OCI-LY7 (cell line): ENCODE measurements around the gene RSPH6A. TPM values are rescaled to one million over a fixed set of nuclear protein-coding genes. Genes with fewer than 3 reads are reported as not detected.

Experiments used
- BruUV-seq: library from RNA; stranded (reverse); fragments of 400-500 nt; replicated peaks from 2 replicates; lab custom pipeline; 2021; lab: Mats Ljungman, UMichigan
- CTCF ChIA-PET: fragments of 300-600 bp; sonication (Branson Sonifier 250); formaldehyde crosslinking; loops from one replicate; lab custom pipeline; 2022; ENCODE audit warnings: antibody characterized with exemption; ENCODE audit not compliant: unreplicated experiment; lab: Charles Lee
- POLR2A ChIA-PET: fragments of 300-600 bp; sonication (Branson Sonifier 250); formaldehyde crosslinking; loops from one replicate; lab custom pipeline; 2022; ENCODE audit warnings: antibody characterized with exemption; lab: Charles Lee
- DNase-seq: peaks from one replicate; pipeline ENCODE4 v3.0.0-alpha.2; 2015; ENCODE audit warnings: low spot score
- H2AFZ ChIP-seq: fragments of 200-600 bp; sonication (generic), shearing (Covaris generic); 2 replicates; pipeline ENCODE4 v1.6.1; 2014; ENCODE audit warnings: mild to moderate bottlenecking, antibody characterized with exemption, low read length, moderate library complexity
- H3K27ac ChIP-seq: fragments of 200-600 bp; sonication (generic); 2 replicates; pipeline ENCODE4 v1.5.1; 2014; ENCODE audit warnings: mixed run types, low read depth, mild to moderate bottlenecking, moderate library complexity, low read length, inconsistent platforms; ENCODE audit not compliant: poor library complexity, severe bottlenecking
- H3K36me3 ChIP-seq: fragments of 200-600 bp; sonication (generic); 2 replicates; pipeline ENCODE4 v1.6.1; 2014; ENCODE audit warnings: mild to moderate bottlenecking, antibody characterized with exemption, low read length, moderate library complexity, mixed read lengths; ENCODE audit not compliant: insufficient read depth
- H3K4me1 ChIP-seq: fragments of 200-600 bp; sonication (generic); 2 replicates; pipeline ENCODE4 v1.5.1; 2014; ENCODE audit warnings: mild to moderate bottlenecking, low read length; ENCODE audit not compliant: insufficient read depth, poor library complexity, severe bottlenecking
- H3K4me2 ChIP-seq: fragments of 200-600 bp; sonication (generic); 2 replicates; pipeline ENCODE4 v1.6.1; 2014; ENCODE audit warnings: mild to moderate bottlenecking, low read length
- H3K4me3 ChIP-seq: fragments of 200-600 bp; sonication (generic); 2 replicates; pipeline ENCODE4 v1.5.1; 2014; ENCODE audit warnings: mild to moderate bottlenecking, low read depth, low read length; ENCODE audit not compliant: poor library complexity, severe bottlenecking
- H3K79me2 ChIP-seq: fragments of 200-600 bp; sonication (generic); 2 replicates; pipeline ENCODE4 v1.6.1; 2016; ENCODE audit warnings: low read depth, mild to moderate bottlenecking, low read length, moderate library complexity, mixed read lengths; ENCODE audit not compliant: insufficient read depth
- H3K9me2 ChIP-seq: fragments of 200-600 bp; sonication (generic); 2 replicates; pipeline ENCODE4 v1.6.1; 2016; ENCODE audit warnings: mild to moderate bottlenecking, low read length, mixed read lengths; ENCODE audit not compliant: insufficient read depth
- H3K9me3 ChIP-seq: fragments of 200-600 bp; sonication (generic); 2 replicates; pipeline ENCODE4 v1.6.1; 2014; ENCODE audit warnings: mild to moderate bottlenecking, mixed run types, low read length, mixed read lengths
- H4K20me1 ChIP-seq: fragments of 200-600 bp; sonication (generic); 2 replicates; pipeline ENCODE4 v1.6.1; 2014; ENCODE audit warnings: mild to moderate bottlenecking, antibody characterized with exemption, low read length, moderate library complexity, mixed read lengths; ENCODE audit not compliant: insufficient read depth
- CTCF ChIP-seq: fragments of 200-600 bp; sonication (generic); conservative IDR thresholded peaks from 2 replicates; pipeline ENCODE4 v1.5.1; 2014; ENCODE audit warnings: mild to moderate bottlenecking, antibody characterized with exemption, low read length, moderate library complexity, mixed read lengths
- EZH2phosphoT487 ChIP-seq: fragments of 200-600 bp; sonication (generic); IDR thresholded peaks from 2 replicates; pipeline ENCODE4 v1.6.1; 2018; ENCODE audit warnings: low read depth, borderline replicate concordance, mild to moderate bottlenecking, mixed run types, antibody characterized with exemption, low read length, moderate library complexity, mixed read lengths
- intact Hi-C: fragments of 100-400 bp; cut with micrococcal nuclease; formaldehyde crosslinking; loops from one replicate; pipeline ENCODE4 v1.10.0; 2022; ENCODE audit not compliant: unreplicated experiment
- total RNA-seq, 2 experiments: library from RNA; depleted of rRNA in 1 of 2; stranded (reverse); fragments of >200 nt in 1 of 2; shearing (Covaris generic) in 1 of 2; gene quantifications; 2 replicates each; pipeline ENCODE4 v1.2.3, GENCODE V29; 2014 to 2022

Gene RSPH6A
- total RNA-seq, 2 experiments from 2014 or later = 0.16 to 0.72 TPM

GRCh38 chr19:45768655-45768983 is 46.5 kb downstream of the RSPH6A start:
- peak overlapping the region; percentile 61 for H3K27ac ChIP-seq
- CTCF ChIA-PET = interaction anchor here (1.3 kb wide), 1 partner anchor 31 kb away, joined by 5 read pairs; no protein-coding TSS in a partner anchor
- H4K20me1 ChIP-seq = no peaks in the 10 kb centered on the region
- no peaks in the 10 kb centered on the region for H3K9me3 ChIP-seq
- peak overlapping the region; percentile 87 for H2AFZ ChIP-seq
- H3K36me3 ChIP-seq = no peaks in the 10 kb centered on the region
- no peaks in the 10 kb centered on the region for H3K9me2 ChIP-seq
- no peak for TF ChIP-seq CTCF
- no peak for TF ChIP-seq EZH2phosphoT487
- H3K79me2 ChIP-seq = no peaks in the 10 kb centered on the region
- intact Hi-C loops = no loop called here
- no TSS peak for BruUV-seq
- peak overlapping the region; percentile 93 for H3K4me3 ChIP-seq
- peak; percentile 64 for DNase-seq
- POLR2A ChIA-PET = interaction anchor here (0.5 to 1.1 kb wide), 3 partner anchors 33 to 127 kb away, joined by 3 to 4 read pairs (median 3); no protein-coding TSS in a partner anchor
- peaks cover 32% of the 10 kb centered on the region for H3K4me1 ChIP-seq
- peak overlapping the region; percentile 100 for H3K4me2 ChIP-seq

GRCh38 chr19:45767881-45768654 is 47.0 kb downstream of the RSPH6A start:
- DNase-seq = peak; percentile 21
- Histone ChIP-seq H3K27ac (no peak overlapping the region), H3K79me2 (no peaks in the 10 kb centered on the region), H3K4me1 (peaks cover 26% of the 10 kb centered on the region), H3K4me2 (peak overlapping the region; percentile 100), H3K9me3 (no peaks in the 10 kb centered on the region), H4K20me1 (no peaks in the 10 kb centered on the region), H3K9me2 (no peaks in the 10 kb centered on the region), H3K4me3 (peak overlapping the region; percentile 93), H3K36me3 (no peaks in the 10 kb centered on the region), H2AFZ (peak overlapping the region; percentile 87)
- TF ChIP-seq EZH2phosphoT487 (no peak), CTCF (no peak)
- ChIA-PET CTCF (no interaction called here), POLR2A (no interaction called here)
- no TSS peak for BruUV-seq
- intact Hi-C loops = no loop called here

- BruUV-seq = no TSS peak
- ChIA-PET POLR2A (no interaction called here), CTCF (no interaction called here)
- Histone ChIP-seq H3K4me2 (peak overlapping the region; percentile 100; the same call in 1 of the 2 replicates), H3K9me3 (no peaks in the 10 kb centered on the region), H3K9me2 (no peaks in the 10 kb centered on the region), H3K4me1 (peaks cover 20% of the 10 kb centered on the region), H4K20me1 (no peaks in the 10 kb centered on the region), H3K36me3 (no peaks in the 10 kb centered on the region), H3K79me2 (no peaks in the 10 kb centered on the region), H2AFZ (no peak overlapping the region), H3K27ac (no peak overlapping the region), H3K4me3 (no peak overlapping the region)
- no peak for DNase-seq
- intact Hi-C loops = no loop called here
- TF ChIP-seq CTCF (no peak), EZH2phosphoT487 (no peak)
Measured at GRCh38 chr19:45767410-45767880, 47.7 kb downstream of the RSPH6A start.
